ENCODE results near the gene PC. TPM values are rescaled to one million over a fixed set of nuclear protein-coding genes. Genes with fewer than 3 reads are reported as not detected.
A peak's percentile ranks its signal among the peaks of the same experiment; 100 is the strongest.

The PC gene
- total RNA-seq, 2 donors from 2014 or later, result 9.1 to 12.7 TPM

DNA sequence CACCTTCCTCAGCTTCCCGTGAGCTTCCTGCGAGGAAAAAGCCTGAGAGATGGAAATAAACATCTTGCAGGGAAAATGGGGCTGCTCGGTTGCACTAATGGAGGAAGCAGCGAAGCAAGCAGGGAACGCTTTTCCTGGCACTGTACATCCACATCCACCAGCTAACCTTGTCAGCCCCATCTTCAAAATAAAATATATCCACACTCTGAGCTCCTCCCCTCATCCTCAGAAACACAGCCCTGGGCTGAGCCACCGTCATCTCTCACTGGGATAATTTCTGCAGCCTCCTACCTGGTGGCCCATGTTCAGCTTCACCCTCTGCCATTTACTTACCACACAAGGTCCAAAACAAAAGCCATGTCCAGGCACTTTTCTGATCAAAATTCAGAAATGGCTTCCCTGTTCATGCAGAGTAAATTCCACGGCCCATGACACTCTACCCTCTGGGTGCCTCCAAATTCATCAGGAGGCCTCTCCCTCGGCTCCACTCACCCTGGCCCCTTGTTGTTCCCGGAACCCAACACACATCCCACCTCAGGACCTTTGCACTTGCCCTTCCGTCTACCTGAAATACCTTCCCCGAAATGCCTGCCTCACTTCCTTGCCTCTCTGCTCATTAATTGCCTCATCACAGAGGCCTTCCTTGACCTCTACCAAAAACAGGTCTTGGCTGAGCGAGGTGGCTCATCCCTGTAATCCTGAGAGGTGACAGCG is 29.9 kb upstream of the PC start:
- Mint-ChIP-seq H3K27me3 (ENCODE audit: low read depth) (peaks cover 7% of the 10 kb centered on the region), H3K9me3 (no peaks in the 10 kb centered on the region), H3K36me3 (ENCODE audit: insufficient read depth in 2 of 2) (no peaks in the 10 kb centered on the region), H3K4me3 (no peak overlapping the region), H3K27ac (no peak overlapping the region), H3K4me1 (ENCODE audit: low read depth) (no peaks in the 10 kb centered on the region)
- DNase-seq (no peak), ATAC-seq (replicated peaks in 1 of 2) (no peak)

DNA sequence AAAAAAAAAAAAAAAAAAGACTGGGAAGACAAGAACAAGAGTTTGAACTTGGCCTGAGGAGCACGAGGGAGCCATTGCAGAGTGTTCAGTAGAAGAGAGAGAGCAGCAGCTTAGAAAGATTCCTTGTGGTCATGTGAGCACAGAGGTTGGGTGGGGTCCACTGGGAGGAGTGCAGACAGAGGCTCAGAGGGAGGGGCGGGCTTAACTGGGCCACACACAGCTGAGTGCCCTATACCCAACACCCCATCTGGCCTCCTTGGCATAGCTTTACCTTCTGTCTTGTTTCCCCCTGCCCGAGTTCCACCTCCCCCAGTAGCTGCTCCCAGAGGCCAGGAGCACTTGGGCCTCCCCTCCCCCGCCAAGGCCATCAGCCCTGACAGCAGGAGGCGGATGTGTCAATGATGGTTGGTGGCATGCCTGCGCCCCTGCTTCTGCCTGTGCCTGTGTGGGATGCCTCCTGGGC is 29.0 kb upstream of the PC start:
- no peak overlapping the region for H3K27ac Mint-ChIP-seq
- no peak for ATAC-seq (replicated peaks in 1 of 2)
- no peaks in the 10 kb centered on the region for H3K4me1 Mint-ChIP-seq (ENCODE audit: low read depth)
- no peak overlapping the region for H3K4me3 Mint-ChIP-seq
- no peaks in the 10 kb centered on the region for H3K36me3 Mint-ChIP-seq (ENCODE audit: insufficient read depth in 2 of 2)
- H3K27me3 Mint-ChIP-seq (ENCODE audit: low read depth), result peaks cover 6% of the 10 kb centered on the region
- no peak for DNase-seq
- H3K9me3 Mint-ChIP-seq, result no peaks in the 10 kb centered on the region

DNA sequence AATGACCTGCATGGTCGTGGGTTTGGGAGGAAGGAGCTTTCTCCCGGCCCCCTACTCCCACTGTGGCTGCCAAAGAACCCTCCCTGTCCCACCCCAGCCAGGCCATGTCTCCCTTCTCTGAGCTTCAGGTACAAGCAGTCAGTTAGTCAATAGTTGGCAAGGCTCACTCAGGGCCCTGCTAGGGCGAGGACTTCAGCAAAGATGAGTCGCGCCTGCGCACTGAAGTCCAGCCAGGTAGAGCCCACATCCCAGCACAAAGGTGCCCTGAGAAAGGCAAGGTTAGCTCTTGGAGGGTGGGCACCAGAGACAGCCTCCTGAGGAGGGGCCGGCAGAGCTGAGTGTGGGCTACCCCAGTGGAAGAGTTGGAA is 28.0 kb upstream of the PC start:
- H3K27ac Mint-ChIP-seq, result no peak overlapping the region
- H3K9me3 Mint-ChIP-seq, result no peaks in the 10 kb centered on the region

DNA sequence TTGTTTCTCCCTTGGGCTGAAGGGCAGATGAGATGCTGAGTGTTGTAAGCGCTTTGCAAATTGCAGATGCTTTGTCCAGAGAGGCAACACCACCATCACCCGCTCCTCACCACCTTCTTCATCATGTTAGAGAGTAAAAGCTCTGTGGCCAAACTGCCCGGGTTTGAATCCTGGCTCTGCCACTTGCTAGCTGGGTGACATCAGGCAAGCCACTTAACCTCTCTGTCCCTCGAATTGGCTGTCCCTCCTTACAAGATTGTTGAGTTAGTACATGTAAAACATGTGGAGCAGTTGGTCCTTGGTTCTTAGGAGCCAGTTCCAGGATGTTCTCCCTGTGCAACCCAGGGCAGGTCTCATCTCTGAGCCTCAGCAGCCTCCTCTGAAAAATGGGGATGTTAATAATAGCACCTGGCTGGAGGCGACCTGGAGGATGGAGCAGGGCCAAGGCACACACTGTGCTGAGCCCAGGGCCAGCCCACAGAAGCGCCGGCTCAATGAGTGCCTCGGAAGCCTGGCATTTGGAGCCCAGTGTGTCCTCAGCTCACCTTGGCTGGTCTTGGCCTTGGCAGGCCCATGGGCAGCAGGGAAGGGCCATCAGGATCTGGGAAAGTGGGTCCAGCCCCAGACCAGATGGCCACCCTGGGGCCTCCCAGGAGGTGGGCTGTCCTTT is 27.5 kb upstream of the PC start:
- Mint-ChIP-seq H3K9me3 (no peaks in the 10 kb centered on the region), H3K4me3 (no peak overlapping the region), H3K27me3 (ENCODE audit: low read depth) (no peaks in the 10 kb centered on the region), H3K36me3 (ENCODE audit: insufficient read depth in 2 of 2) (no peaks in the 10 kb centered on the region), H3K4me1 (ENCODE audit: low read depth) (no peaks in the 10 kb centered on the region), H3K27ac (no peak overlapping the region)
- no peak for DNase-seq
- no peak for ATAC-seq (replicated peaks in 1 of 2)

More for the DNA sequence above, 28.0 kb upstream of the PC start:
- no peaks in the 10 kb centered on the region for H3K36me3 Mint-ChIP-seq (ENCODE audit: insufficient read depth in 2 of 2)
- H3K27me3 Mint-ChIP-seq (ENCODE audit: low read depth), result no peaks in the 10 kb centered on the region
- DNase-seq (no peak), ATAC-seq (replicated peaks in 1 of 2) (no peak)
- no peak overlapping the region for H3K4me3 Mint-ChIP-seq
- no peaks in the 10 kb centered on the region for H3K4me1 Mint-ChIP-seq (ENCODE audit: low read depth)

DNA sequence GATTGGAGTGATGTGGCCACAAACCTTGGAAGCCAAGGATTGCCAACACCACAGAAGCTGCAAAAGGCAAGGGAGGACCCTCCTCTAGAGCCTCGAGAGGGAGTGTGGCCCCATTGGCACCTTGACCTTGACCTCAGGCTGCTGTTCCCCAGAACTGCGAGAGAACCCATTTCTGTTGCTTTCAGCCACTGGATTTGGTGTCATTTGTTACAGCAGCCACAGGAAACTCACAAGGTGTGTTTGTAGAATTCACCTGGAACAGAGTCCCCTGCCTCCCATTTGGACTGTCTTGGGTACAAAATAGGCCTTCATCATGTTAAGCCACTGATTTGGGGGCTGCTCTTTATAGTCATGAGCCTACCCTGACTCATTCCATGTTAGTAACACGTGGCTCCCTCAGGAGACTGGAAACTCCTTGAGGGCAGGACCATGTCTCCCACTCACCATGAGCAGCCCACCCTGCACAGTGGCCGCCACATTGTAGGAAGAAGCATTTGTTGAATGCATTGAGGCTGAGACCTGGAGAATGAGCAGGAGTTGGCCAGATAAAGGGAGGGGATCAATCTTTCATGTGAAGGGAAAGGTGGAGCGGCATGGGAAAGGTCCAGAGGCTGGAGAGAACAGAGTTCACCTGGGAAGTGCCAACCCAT is 25.2 kb upstream of the PC start:
- peaks cover 0 to 4% of the 10 kb centered on the region in 2 donors for H3K9me3 Mint-ChIP-seq
- no peak for ATAC-seq (replicated peaks in 1 of 2)

DNA sequence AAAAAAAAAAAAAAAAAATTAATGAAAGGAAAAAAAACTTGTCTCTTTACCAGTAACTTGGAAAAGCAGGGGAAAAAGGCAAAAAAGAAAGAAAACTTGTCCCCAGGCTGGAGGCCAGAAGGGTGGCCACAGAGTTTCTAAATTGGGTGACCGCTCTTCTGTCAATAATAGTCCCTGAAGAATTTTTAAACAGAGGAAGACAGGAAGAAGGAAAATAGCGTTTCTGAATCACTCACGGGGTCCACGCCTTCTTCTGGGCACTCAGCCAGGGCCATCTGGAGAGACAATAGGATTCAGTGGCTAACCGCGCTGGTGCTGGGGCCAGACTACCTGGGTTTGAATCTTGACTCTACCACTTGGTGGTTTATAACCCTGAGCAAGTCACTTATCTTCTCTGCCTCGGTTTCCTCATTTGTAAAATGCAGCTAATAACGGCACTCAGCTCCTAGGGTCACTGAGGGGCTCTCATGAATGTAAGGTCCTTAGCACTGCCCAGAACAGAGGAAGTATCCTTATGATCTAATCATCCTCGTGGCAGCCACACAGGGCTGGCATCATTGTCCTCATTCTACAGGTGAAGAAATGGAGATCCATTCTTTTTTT is 23.9 kb upstream of the PC start:
- ATAC-seq (replicated peaks in 1 of 2) (peak; percentile 26 to 40), DNase-seq (peak; percentile 27 to 33)
- no peak overlapping the region for H3K27ac Mint-ChIP-seq
- H3K4me3 Mint-ChIP-seq, result no peak overlapping the region
- H3K36me3 Mint-ChIP-seq (ENCODE audit: insufficient read depth in 2 of 2), result peaks cover 2% of the 10 kb centered on the region in 2 donors
- no peaks in the 10 kb centered on the region for H3K27me3 Mint-ChIP-seq (ENCODE audit: low read depth)
- no peaks in the 10 kb centered on the region for H3K4me1 Mint-ChIP-seq (ENCODE audit: low read depth)
- peaks cover 2 to 4% of the 10 kb centered on the region in 2 donors for H3K9me3 Mint-ChIP-seq

More for the DNA sequence above, 25.2 kb upstream of the PC start:
- Mint-ChIP-seq H3K36me3 (ENCODE audit: insufficient read depth in 2 of 2) (peaks cover 2% of the 10 kb centered on the region in 2 donors), H3K27me3 (ENCODE audit: low read depth) (no peaks in the 10 kb centered on the region), H3K4me1 (ENCODE audit: low read depth) (no peaks in the 10 kb centered on the region), H3K4me3 (no peak overlapping the region), H3K27ac (no peak overlapping the region)
- no peak for DNase-seq

DNA sequence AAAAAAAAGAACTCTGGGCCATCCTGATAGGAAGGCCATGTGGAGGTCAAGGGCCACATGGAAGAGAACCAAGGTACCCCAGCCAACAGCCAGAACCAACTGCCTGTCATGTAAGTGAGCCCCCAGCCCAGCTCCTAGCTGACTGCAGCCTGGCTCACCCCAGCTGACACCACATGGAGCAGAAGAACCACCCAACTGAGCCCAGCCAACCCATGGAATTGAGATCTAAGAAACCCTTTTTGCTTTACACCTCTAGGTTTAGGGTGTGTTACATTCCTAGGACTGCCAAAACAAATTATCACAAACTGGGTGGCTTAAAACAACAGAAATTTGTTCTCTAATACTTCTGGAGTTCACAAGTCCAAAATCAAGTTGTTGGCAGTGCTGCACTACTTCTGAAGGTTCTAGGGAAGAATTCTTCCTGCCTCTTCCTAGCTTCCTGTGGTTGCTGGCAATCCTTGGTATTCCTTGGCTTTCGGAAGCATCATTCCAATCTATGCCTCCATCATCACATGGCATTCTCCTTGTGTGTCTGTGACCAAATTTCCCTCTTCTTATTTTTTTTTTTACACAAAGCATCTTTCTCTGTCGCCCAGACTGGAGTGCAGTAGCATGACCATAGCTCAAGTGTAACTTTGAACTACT is 21.3 kb upstream of the PC start:
- Mint-ChIP-seq H3K27me3 (ENCODE audit: low read depth) (no peaks in the 10 kb centered on the region), H3K36me3 (ENCODE audit: insufficient read depth in 2 of 2) (peaks cover 2% of the 10 kb centered on the region in 2 donors), H3K4me1 (ENCODE audit: low read depth) (no peaks in the 10 kb centered on the region), H3K27ac (no peak overlapping the region), H3K9me3 (peaks cover 2 to 4% of the 10 kb centered on the region in 2 donors), H3K4me3 (no peak overlapping the region)
- ATAC-seq (replicated peaks in 1 of 2) (no peak), DNase-seq (no peak)

DNA sequence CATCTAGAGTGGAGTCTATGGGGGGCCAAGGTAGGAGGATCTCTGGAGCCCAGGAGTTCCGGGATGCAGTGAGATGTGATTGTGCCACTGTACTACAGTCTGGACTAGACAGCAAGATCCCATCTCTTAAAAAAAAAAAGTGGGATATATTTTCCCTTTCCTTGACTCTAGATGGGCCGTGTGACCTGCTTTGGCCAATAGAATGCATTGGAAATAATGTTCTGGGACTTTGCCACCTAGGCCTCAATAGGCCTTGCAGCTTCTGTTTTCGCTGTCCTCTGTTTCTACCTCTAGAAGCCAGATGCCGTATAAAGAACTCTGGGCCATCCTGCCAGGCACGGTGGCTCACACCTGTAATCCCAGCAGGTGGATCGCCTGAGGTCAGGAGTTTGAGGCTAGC is 20.5 kb upstream of the PC start:
- peaks cover 2% of the 10 kb centered on the region in 2 donors for H3K36me3 Mint-ChIP-seq (ENCODE audit: insufficient read depth in 2 of 2)
- no peaks in the 10 kb centered on the region for H3K4me1 Mint-ChIP-seq (ENCODE audit: low read depth)
- no peak overlapping the region for H3K4me3 Mint-ChIP-seq
- ATAC-seq (replicated peaks in 1 of 2) (no peak), DNase-seq (no peak)
- no peaks in the 10 kb centered on the region for H3K27me3 Mint-ChIP-seq (ENCODE audit: low read depth)
- H3K27ac Mint-ChIP-seq, result no peak overlapping the region
- H3K9me3 Mint-ChIP-seq, result peaks cover 2 to 4% of the 10 kb centered on the region in 2 donors

DNA sequence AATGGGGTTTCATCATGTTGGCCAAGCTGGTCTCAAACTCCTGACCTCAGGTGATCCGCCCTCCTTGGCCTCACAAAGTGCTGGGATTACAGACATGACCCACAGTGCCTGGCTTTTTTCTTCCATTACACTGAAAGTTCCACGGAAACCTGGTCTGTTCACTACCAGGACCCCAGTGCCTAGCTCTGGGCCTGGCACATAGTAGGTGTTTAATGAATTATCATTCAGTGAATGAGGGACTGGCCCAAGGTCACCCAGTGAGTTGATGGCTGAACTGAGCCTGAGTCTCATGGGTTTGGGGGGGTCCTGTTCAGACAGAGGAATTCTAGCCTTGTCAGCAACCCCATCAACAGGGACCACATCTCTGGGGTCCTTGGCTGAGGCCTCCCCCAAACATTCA is 20.0 kb upstream of the PC start:
- H3K4me1 Mint-ChIP-seq (ENCODE audit: low read depth), result no peaks in the 10 kb centered on the region
- no peak overlapping the region for H3K4me3 Mint-ChIP-seq
- H3K27ac Mint-ChIP-seq, result no peak overlapping the region
- H3K36me3 Mint-ChIP-seq (ENCODE audit: insufficient read depth in 2 of 2), result peaks cover 2% of the 10 kb centered on the region in 2 donors
- DNase-seq, result no peak
- no peaks in the 10 kb centered on the region for H3K27me3 Mint-ChIP-seq (ENCODE audit: low read depth)
- ATAC-seq (replicated peaks in 1 of 2), result no peak
- H3K9me3 Mint-ChIP-seq, result peaks cover 2 to 4% of the 10 kb centered on the region in 2 donors

DNA sequence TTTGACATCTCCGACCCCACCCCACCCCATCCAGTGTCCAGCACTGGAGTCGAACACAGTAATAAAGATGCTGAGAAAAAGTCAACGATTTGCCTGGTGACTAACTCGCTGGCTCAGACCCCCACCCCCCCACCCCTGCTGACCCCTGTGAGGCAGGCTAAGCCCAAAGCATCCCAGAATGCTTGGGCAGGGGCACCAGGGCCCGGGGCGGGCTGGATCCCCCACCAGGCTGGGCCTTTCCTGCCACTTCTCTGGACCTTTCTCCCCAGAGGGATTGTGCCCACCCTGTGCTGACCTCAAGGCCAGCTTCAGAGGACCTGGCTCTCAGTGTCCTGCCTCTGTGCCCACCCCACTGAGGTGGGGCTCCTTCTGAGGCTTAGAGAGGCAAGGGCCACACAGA is 18.7 kb upstream of the PC start:
- ATAC-seq (replicated peaks in 1 of 2), result no peak
- H3K9me3 Mint-ChIP-seq, result peaks cover 2 to 4% of the 10 kb centered on the region in 2 donors
- no peak overlapping the region for H3K4me3 Mint-ChIP-seq
- no peaks in the 10 kb centered on the region for H3K27me3 Mint-ChIP-seq (ENCODE audit: low read depth)
- H3K27ac Mint-ChIP-seq, result no peak overlapping the region
- no peak for DNase-seq
- no peaks in the 10 kb centered on the region for H3K4me1 Mint-ChIP-seq (ENCODE audit: low read depth)
- peaks cover 2% of the 10 kb centered on the region in 2 donors for H3K36me3 Mint-ChIP-seq (ENCODE audit: insufficient read depth in 2 of 2)

DNA sequence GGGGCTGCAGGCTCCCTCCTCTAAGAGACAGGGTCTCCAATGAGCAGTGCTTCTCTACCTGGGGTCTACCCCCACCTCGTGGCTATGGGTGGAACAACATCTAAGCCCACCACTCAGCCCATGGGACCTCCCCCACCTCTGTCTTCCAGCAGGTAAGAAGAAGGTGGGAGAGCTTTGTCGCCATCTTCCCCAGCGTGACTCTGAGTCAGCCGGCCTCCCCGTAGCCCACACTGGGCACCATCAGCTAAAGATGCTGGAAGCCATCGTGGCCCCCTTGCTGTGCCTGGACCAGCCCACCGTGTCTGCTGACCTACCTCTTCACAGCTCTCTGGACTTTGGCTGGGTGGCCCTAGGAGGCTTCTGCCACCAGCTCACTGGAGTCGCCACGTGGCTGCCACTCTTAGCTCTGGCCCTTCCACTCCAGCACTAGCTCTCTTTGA is 17.9 kb upstream of the PC start:
- DNase-seq, result peak; percentile 47 to 49
- Mint-ChIP-seq H3K27ac (no peak overlapping the region), H3K27me3 (ENCODE audit: low read depth) (no peaks in the 10 kb centered on the region), H3K4me3 (no peak overlapping the region), H3K9me3 (peaks cover 2 to 4% of the 10 kb centered on the region in 2 donors), H3K4me1 (ENCODE audit: low read depth) (peaks cover 5% of the 10 kb centered on the region), H3K36me3 (ENCODE audit: insufficient read depth in 2 of 2) (peaks cover 2% of the 10 kb centered on the region in 2 donors)
- peak; percentile 56 to 59 for ATAC-seq (replicated peaks in 1 of 2)

DNA sequence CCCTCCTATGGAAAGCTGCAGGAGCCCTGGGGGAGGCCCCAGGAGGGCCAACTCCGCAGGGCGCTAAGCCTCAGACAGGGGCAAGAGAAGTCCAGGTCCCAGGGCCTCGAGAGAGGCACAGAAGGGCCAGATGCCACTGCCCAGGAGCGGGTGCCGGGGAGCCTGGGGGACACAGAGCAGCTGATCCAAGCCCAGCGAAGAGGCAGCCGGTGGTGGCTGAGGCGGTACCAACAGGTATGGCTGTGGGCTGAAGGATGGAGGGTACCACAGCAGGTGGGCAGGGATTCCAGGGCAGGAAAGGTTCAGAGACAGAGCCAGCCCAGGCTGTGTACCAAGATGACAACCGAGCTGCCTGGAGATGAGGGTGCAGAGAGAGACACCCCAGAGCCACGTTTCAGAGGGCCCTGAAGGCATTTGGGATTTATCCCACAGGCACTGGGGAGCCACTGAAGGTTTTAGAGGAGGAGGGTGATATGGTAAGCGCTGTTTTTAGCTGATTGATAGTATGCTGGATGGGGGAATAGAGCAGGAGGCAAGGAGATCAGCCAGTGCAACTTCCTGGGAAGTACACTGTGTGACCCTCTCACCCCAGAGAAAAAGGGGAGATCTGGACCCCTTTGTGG is 17.3 kb upstream of the PC start:
- H3K36me3 Mint-ChIP-seq (ENCODE audit: insufficient read depth in 2 of 2), result peaks cover 2% of the 10 kb centered on the region in 2 donors
- H3K27ac Mint-ChIP-seq, result no peak overlapping the region
- H3K9me3 Mint-ChIP-seq, result peaks cover 2 to 4% of the 10 kb centered on the region in 2 donors
- peaks cover 10% of the 10 kb centered on the region for H3K4me1 Mint-ChIP-seq (ENCODE audit: low read depth)
- no peak overlapping the region for H3K4me3 Mint-ChIP-seq
- ATAC-seq (replicated peaks in 1 of 2) (no peak), DNase-seq (no peak)
- H3K27me3 Mint-ChIP-seq (ENCODE audit: low read depth), result no peaks in the 10 kb centered on the region
